Fibroblast of the aortic adventitia (primary cell): ENCODE results near the gene MMP11. TPM values are rescaled to one million over a fixed set of nuclear protein-coding genes. Genes with fewer than 3 reads are reported as not detected.

ENCODE experiments used
- DNase-seq: peaks from one replicate; pipeline ENCODE4 v3.0.0-alpha.2; 2010; ENCODE audit warnings: low read depth
- H3K4me3 ChIP-seq: 2 replicates; pipeline ENCODE4 v1.5.1; 2011; ENCODE audit warnings: low read depth, mild to moderate bottlenecking, control low read depth, low read length, moderate library complexity
- CTCF ChIP-seq: IDR thresholded peaks from 2 replicates; pipeline ENCODE4 v1.5.1; 2011; ENCODE audit warnings: mild to moderate bottlenecking, low read length, control low read depth, inconsistent platforms; ENCODE audit not compliant: insufficient read depth
- total RNA-seq: library from RNA; depleted of rRNA; stranded (reverse); fragments of >200 nt; gene quantifications from 2 replicates; pipeline ENCODE4 v1.2.3, GENCODE V29; 2012; ENCODE audit warnings: low replicate concordance

MMP11 gene
- total RNA-seq, 1 donor: 5.1 TPM

DNA sequence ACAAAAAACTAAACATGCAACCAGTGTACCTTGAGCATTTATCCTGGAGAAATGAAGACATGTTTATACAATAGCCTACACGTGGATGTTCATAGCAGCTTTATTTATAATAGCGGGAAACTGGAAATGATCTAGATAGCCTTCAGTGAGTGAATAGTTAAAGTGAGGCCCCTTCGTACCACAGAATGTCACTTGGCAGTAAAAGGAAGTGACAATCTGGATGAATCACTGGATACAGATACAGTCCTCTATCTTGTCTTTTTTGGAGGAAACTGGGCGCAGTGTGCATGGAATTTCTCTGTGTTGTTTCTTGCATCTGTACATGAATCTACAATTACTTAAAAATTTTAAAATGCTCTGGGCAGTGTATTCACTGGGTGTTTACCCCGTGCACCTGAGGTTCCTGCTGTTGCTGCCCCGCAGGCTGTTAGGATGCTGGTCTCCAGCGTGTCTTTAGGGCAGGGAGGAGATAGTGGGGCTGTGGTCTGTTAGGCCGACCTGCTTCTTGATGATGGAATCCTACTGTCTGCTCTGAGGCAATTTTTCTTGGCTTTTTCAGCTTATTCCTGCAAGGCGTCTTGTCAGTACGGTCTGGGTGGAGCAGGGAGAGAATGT lies 43.0 kb downstream of the MMP11 start:
- no peak overlapping the region for H3K4me3 ChIP-seq
- no peak for TF ChIP-seq CTCF
- no peak for DNase-seq

- TF ChIP-seq CTCF: no peak
- DNase-seq: no peak
- no peak overlapping the region for H3K4me3 ChIP-seq
These were observed 43.7 kb downstream of the MMP11 start for GRCh38 chr22:23816156-23816976.

DNA sequence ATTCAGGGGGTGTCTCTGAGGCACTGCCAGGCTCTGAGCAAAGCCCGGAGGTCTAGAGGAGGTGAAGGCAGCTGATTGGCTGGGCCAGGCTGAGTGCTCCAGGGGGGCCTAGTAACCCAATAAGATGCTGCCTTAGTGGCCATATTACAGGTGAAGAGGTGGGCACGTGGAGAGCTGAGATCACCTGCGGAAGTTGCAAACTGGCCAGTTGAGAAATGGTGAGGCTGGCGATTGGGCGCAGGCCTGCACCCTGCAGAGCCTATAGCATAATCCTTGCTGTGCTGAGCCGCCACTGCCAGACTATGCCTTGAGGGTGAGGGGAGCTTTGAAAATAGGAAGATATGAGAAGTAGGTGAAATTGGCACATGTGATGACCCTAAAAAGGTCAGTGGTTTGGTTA lies 44.5 kb downstream of the MMP11 start:
- no peak for TF ChIP-seq CTCF
- no peak overlapping the region for H3K4me3 ChIP-seq
- DNase-seq: no peak

GRCh38 chr22:23818541-23818940 lies 45.9 kb downstream of the MMP11 start:
- no peak overlapping the region for H3K4me3 ChIP-seq
- DNase-seq: no peak
- TF ChIP-seq CTCF: no peak

GRCh38 chr22:23820748-23821211 lies 48.1 kb downstream of the MMP11 start:
- DNase-seq: no peak
- no peak overlapping the region for H3K4me3 ChIP-seq
- no peak for TF ChIP-seq CTCF

GRCh38 chr22:23822101-23822671 lies 49.5 kb downstream of the MMP11 start:
- TF ChIP-seq CTCF: no peak
- DNase-seq: no peak

More at GRCh38 chr22:23822101-23822671, 49.5 kb downstream of the MMP11 start:
- no peak overlapping the region for H3K4me3 ChIP-seq
